Activated B cell treated with CpG ODN at 0.5 μM for 24 hours (primary cell): ENCODE results near the gene DLL1. TPM values are rescaled to one million over a fixed set of nuclear protein-coding genes. Genes with fewer than 3 reads are reported as not detected.
A peak's percentile ranks its signal among the peaks of the same experiment; 100 is the strongest.
"Not testable (repeated sequence)": the region's sequence is repeated elsewhere in the genome, so short reads cannot be mapped to it uniquely, and the experiment has no call there.

ENCODE experiments used
- ATAC-seq: fragments of 200-7000 bp; cut with Tn5 transposase; one replicate; pipeline ENCODE4 v1.10.0; 2021; ENCODE audit warnings: low read depth, mild to moderate bottlenecking, moderate library complexity
- CTCF ChIA-PET: fragments of 350-600 bp; sonication (Branson Sonifier 250); formaldehyde crosslinking; loops from one replicate; lab custom pipeline; 2021; ENCODE audit warnings: antibody characterized with exemption; lab: Charles Lee
- POLR2A ChIA-PET: fragments of 350-600 bp; sonication (Branson Sonifier 250); formaldehyde crosslinking; loops from one replicate; lab custom pipeline; 2021; ENCODE audit warnings: antibody characterized with exemption; lab: Charles Lee
- DNase-seq: peaks from one replicate; pipeline ENCODE4 v3.0.0; 2022
- H3K27ac Mint-ChIP-seq: one replicate; pipeline ENCODE4 v1.8.0; 2020; ENCODE audit warnings: mixed read lengths
- H3K27me3 Mint-ChIP-seq: one replicate; pipeline ENCODE4 v1.8.0; 2021; ENCODE audit warnings: mixed read lengths
- H3K36me3 Mint-ChIP-seq: one replicate; pipeline ENCODE4 v1.8.0; 2021; ENCODE audit warnings: low read depth, mixed read lengths
- H3K4me1 Mint-ChIP-seq: one replicate; pipeline ENCODE4 v1.8.0; 2021; ENCODE audit warnings: mixed read lengths
- H3K4me3 Mint-ChIP-seq: one replicate; pipeline ENCODE4 v1.8.0; 2020; ENCODE audit warnings: mild to moderate bottlenecking, mixed read lengths
- H3K9me3 Mint-ChIP-seq: one replicate; pipeline ENCODE4 v1.8.0; 2020; ENCODE audit warnings: mixed read lengths
- CTCF ChIP-seq: fragments of 200-600 bp; IDR thresholded peaks from one replicate; pipeline ENCODE4 v1.8.0; 2022; ENCODE audit warnings: antibody characterized with exemption, mild to moderate bottlenecking
- intact Hi-C: fragments of 100-400 bp; cut with micrococcal nuclease; formaldehyde crosslinking; loops from one replicate; pipeline ENCODE4 v1.15.1; 2024
- total RNA-seq: library from RNA; stranded (reverse); gene quantifications from 2 replicates; pipeline ENCODE4 v1.2.3, GENCODE V29; 2022

DLL1 gene
- total RNA-seq = 0.32 and 0.53 TPM in 2 replicates

- Mint-ChIP-seq H3K9me3 (no peaks in the 10 kb centered on the region), H3K4me1 (peaks cover 52% of the 10 kb centered on the region), H3K27me3 (peaks cover 55% of the 10 kb centered on the region), H3K27ac (peak within 1 kb of the TSS; percentile 31), H3K4me3 (peak within 1 kb of the TSS; percentile 89), H3K36me3 (no peaks in the 10 kb centered on the region)
- TF ChIP-seq CTCF = no peak
- DNase-seq (peak; percentile 43), ATAC-seq (peak; percentile 25)
- intact Hi-C loops = loop anchor here (1.0 to 5.0 kb wide), 6 partner anchors 16 to 1078 kb away; partner anchors contain the start of genes C6orf120, FAM120B, PHF10 and PSMB1
- ChIA-PET CTCF (interaction anchor here (1.4 kb wide), 1 partner anchor 19 kb away, joined by 3 read pairs; no protein-coding TSS in a partner anchor), POLR2A (interaction anchor here (0.7 to 2.1 kb wide), 5 partner anchors 10 to 565 kb away, joined by 3 to 8 read pairs (median 6); partner anchors contain the start of gene FAM120B)
Observed at GRCh38 chr6:170290296-170291128, at the start of gene DLL1. Gene DLL1, minus strand, starts transcription at chr6:170291078. Its CDS starts 939 bp downstream, at chr6:170290139.

- POLR2A ChIA-PET, DNase-seq, H3K4me3 Mint-ChIP-seq, H3K9me3 Mint-ChIP-seq, H3K27ac Mint-ChIP-seq, H3K27me3 Mint-ChIP-seq, ATAC-seq, intact Hi-C loops, CTCF ChIA-PET: not testable (repeated sequence)
- Mint-ChIP-seq H3K36me3 (peaks cover 73% of the 10 kb centered on the region), H3K4me1 (peaks cover 17% of the 10 kb centered on the region)
Observed at GRCh38 chr6:170335199-170335598, 44.3 kb upstream of the DLL1 start.

- DNase-seq (no peak), ATAC-seq (no peak)
- ChIA-PET POLR2A (no interaction called here), CTCF (no interaction called here)
- H3K27me3 Mint-ChIP-seq = no peaks in the 10 kb centered on the region
- intact Hi-C loops = no loop called here
- H3K36me3 Mint-ChIP-seq = peaks cover 79% of the 10 kb centered on the region
- no peak overlapping the region for H3K27ac Mint-ChIP-seq
- no peaks in the 10 kb centered on the region for H3K4me1 Mint-ChIP-seq
- no peaks in the 10 kb centered on the region for H3K9me3 Mint-ChIP-seq
- no peak overlapping the region for H3K4me3 Mint-ChIP-seq
- TF ChIP-seq CTCF = no peak
Observed at GRCh38 chr6:170329321-170329720, 38.4 kb upstream of the DLL1 start.

DNA sequence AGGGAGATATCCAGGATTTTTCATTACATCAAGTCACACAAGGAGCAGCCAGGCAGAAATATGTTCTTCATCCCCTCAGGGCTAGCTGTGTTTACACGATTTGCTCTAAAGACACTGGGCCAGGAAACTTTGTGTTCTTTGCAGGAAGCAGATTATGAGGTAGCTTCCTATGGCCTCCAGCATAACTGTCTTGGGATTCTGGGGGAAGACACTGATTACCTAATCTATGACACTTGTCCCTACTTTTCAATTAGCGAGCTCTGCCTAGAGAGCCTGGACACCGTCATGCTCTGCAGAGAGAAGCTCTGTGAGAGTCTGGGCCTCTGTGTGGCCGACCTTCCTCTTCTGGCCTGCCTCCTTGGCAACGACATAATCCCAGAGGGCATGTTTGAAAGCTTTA, 26.8 kb upstream of the DLL1 start:
- intact Hi-C loops = no loop called here
- CTCF ChIA-PET = no interaction called here
- peaks cover 53% of the 10 kb centered on the region for H3K36me3 Mint-ChIP-seq
- POLR2A ChIA-PET = interaction anchor here (0.5 kb wide), 1 partner anchor 29 kb away, joined by 3 read pairs; no protein-coding TSS in a partner anchor
- H3K4me3 Mint-ChIP-seq = no peak overlapping the region
- no peak for DNase-seq
- H3K27ac Mint-ChIP-seq = no peak overlapping the region
- ATAC-seq = no peak
- no peak for TF ChIP-seq CTCF
- no peaks in the 10 kb centered on the region for H3K27me3 Mint-ChIP-seq
- H3K4me1 Mint-ChIP-seq = peaks cover 23% of the 10 kb centered on the region
- no peaks in the 10 kb centered on the region for H3K9me3 Mint-ChIP-seq

- intact Hi-C loops = no loop called here
- H3K4me3 Mint-ChIP-seq = no peak overlapping the region
- ChIA-PET CTCF (no interaction called here), POLR2A (interaction anchor here (0.5 kb wide), 1 partner anchor 30 kb away, joined by 3 read pairs; no protein-coding TSS in a partner anchor)
- peaks cover 46% of the 10 kb centered on the region for H3K36me3 Mint-ChIP-seq
- no peak overlapping the region for H3K27ac Mint-ChIP-seq
- peaks cover 27% of the 10 kb centered on the region for H3K4me1 Mint-ChIP-seq
- DNase-seq (no peak), ATAC-seq (no peak)
- H3K9me3 Mint-ChIP-seq = no peaks in the 10 kb centered on the region
- no peak for TF ChIP-seq CTCF
- H3K27me3 Mint-ChIP-seq = no peaks in the 10 kb centered on the region
Observed at GRCh38 chr6:170317076-170317475, 26.2 kb upstream of the DLL1 start.
